ENCODE measurements around the gene GPC3. TPM values are rescaled to one million over a fixed set of nuclear protein-coding genes. Genes with fewer than 3 reads are reported as not detected.
"Not testable (repeated sequence)": the region's sequence is repeated elsewhere in the genome, so short reads cannot be mapped to it uniquely, and the experiment has no call there.

GPC3 gene
- total RNA-seq, 4 donors from 2014 or later, result 4.9 to 10.9 (median 9.2) TPM

DNA sequence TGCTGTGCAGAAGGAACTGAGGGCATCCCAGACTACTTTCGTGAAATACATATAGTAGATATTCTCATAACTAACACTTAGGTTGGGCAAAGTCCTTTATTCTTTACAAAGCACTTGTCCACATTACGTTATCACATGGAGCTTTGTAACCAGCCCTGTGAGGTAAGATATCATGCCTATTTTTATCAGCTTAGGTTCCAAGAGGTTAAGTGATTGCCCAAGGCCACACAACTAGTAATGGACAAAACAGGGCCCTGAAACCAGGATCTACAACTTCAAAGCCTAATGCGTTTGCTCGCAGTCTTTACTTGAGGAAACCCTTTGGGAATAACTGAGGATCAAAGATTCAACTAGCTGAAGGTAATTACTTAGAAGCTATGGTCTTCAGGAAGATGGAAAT lies 261.5 kb downstream of the GPC3 start:
- no peak overlapping the region for H3K27ac ChIP-seq
- H3K4me3 ChIP-seq, result no peak overlapping the region
- H3K9me3 ChIP-seq, result no peaks in the 10 kb centered on the region
- no peak for DNase-seq (ENCODE audit: low spot score in 2 of 2)
- TF ChIP-seq, protein P1, sequence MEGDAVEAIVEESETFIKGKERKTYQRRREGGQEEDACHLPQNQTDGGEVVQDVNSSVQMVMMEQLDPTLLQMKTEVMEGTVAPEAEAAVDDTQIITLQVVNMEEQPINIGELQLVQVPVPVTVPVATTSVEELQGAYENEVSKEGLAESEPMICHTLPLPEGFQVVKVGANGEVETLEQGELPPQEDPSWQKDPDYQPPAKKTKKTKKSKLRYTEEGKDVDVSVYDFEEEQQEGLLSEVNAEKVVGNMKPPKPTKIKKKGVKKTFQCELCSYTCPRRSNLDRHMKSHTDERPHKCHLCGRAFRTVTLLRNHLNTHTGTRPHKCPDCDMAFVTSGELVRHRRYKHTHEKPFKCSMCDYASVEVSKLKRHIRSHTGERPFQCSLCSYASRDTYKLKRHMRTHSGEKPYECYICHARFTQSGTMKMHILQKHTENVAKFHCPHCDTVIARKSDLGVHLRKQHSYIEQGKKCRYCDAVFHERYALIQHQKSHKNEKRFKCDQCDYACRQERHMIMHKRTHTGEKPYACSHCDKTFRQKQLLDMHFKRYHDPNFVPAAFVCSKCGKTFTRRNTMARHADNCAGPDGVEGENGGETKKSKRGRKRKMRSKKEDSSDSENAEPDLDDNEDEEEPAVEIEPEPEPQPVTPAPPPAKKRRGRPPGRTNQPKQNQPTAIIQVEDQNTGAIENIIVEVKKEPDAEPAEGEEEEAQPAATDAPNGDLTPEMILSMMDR (IDR thresholded peaks at IDR 0.05), result no peak
- TF ChIP-seq POLR2AphosphoS5 (IDR thresholded peaks at IDR 0.05), result no peak
- no peak for TF ChIP-seq EP300 (IDR thresholded peaks at IDR 0.05)
- no peak for TF ChIP-seq POLR2A (IDR thresholded peaks at IDR 0.05)
- 86% methylated on average over 4 of the region's 4 CpGs for WGBS
- no peaks in the 10 kb centered on the region for H3K27me3 ChIP-seq
- no peaks in the 10 kb centered on the region for H3K36me3 ChIP-seq
- peaks cover 2% of the 10 kb centered on the region for H3K4me1 ChIP-seq

DNA sequence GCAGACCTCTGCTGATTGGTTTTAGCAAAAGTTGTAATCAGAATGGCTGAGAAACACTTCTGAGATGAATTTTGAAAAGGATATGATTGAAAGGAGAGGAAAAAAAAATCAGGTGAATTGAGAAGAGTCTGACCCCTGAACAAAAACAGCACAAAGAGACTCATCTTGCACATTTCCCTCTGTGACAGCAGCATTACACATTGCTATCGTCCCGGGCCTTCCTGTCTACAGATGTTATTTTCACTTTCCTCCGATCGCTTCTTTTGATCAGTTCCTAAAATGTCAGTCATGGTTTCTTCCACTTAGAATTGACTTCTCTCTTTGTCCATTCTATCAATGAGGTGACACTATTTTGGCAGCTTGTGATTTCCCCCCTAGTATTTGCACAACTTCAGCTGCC lies 262.6 kb downstream of the GPC3 start:
- Histone ChIP-seq H3K9me3 (no peaks in the 10 kb centered on the region), H3K27me3 (no peaks in the 10 kb centered on the region), H3K4me1 (peaks cover 2% of the 10 kb centered on the region), H3K27ac (no peak overlapping the region), H3K4me3 (no peak overlapping the region), H3K36me3 (no peaks in the 10 kb centered on the region)
- WGBS, result 80% methylated on average over 4 of the region's 4 CpGs
- TF ChIP-seq POLR2AphosphoS5 (IDR thresholded peaks at IDR 0.05) (no peak), POLR2A (IDR thresholded peaks at IDR 0.05) (no peak), EP300 (IDR thresholded peaks at IDR 0.05) (no peak)
- TF ChIP-seq, protein P1 (IDR thresholded peaks at IDR 0.05), result no peak
- DNase-seq (ENCODE audit: low spot score in 2 of 2), result no peak

DNA sequence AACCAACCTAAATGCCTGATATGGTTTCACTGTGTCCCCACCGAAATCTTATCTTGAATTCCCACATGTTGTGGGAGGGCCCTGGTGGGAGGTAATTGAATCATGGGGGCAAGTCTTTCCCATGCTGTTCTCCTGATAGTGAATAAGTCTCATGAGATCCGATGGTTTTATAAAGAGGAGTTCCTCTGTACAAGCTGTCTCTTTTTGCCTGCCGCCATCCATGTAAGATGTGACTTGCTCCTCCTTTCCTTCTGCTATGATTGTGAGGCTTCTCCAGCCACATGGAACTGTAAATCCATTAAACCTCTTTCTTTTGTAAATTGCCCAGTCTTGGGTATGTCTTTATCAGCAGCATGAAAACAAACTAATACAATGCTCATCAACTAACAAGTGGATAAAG lies 265.1 kb downstream of the GPC3 start:
- H3K9me3 ChIP-seq; DNase-seq (ENCODE audit: low spot score in 2 of 2); H3K27me3 ChIP-seq; H3K27ac ChIP-seq; H3K4me3 ChIP-seq; H3K4me1 ChIP-seq; H3K36me3 ChIP-seq: not testable (repeated sequence)
- 90% methylated on average over 3 of the region's 3 CpGs for WGBS

GRCh38 chrX:133715715-133716114 lies 269.7 kb downstream of the GPC3 start:
- Histone ChIP-seq H3K36me3 (no peaks in the 10 kb centered on the region), H3K27me3 (no peaks in the 10 kb centered on the region), H3K4me1 (no peaks in the 10 kb centered on the region), H3K4me3 (no peak overlapping the region), H3K9me3 (no peaks in the 10 kb centered on the region), H3K27ac (no peak overlapping the region)
- no peak for DNase-seq (ENCODE audit: low spot score in 2 of 2)
- TF ChIP-seq POLR2A (IDR thresholded peaks at IDR 0.05) (no peak), POLR2AphosphoS5 (IDR thresholded peaks at IDR 0.05) (no peak), EP300 (IDR thresholded peaks at IDR 0.05) (no peak)
- TF ChIP-seq, protein P1 (IDR thresholded peaks at IDR 0.05), result no peak
- WGBS, result 81% methylated on average over 1 of the region's 1 CpG

DNA sequence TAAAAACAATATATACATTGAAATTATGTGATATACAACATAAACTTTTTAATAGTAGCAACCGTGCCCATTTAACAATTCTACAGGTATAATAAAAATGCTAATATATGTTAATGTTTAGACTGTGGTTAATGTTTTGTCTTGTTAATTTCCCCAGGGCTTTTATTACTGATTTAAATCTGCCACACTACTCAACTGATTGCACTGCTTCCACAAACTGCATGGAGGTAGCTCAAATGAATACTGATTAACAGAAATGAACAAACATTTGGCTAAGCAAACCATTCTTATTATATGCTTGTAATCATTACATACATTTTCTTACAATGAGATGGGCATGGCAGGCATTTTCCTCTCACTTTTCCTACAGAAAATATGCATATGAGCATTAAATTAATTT lies 275.9 kb downstream of the GPC3 start:
- H3K27me3 ChIP-seq, result no peaks in the 10 kb centered on the region
- no peak overlapping the region for H3K4me3 ChIP-seq
- no peak for DNase-seq (ENCODE audit: low spot score in 2 of 2)
- WGBS, result 52% methylated on average over 1 of the region's 1 CpG
- H3K4me1 ChIP-seq, result no peaks in the 10 kb centered on the region
- TF ChIP-seq, protein P1 (IDR thresholded peaks at IDR 0.05), result no peak
- TF ChIP-seq EP300 (IDR thresholded peaks at IDR 0.05) (no peak), POLR2AphosphoS5 (IDR thresholded peaks at IDR 0.05) (no peak), POLR2A (IDR thresholded peaks at IDR 0.05) (no peak)
- H3K9me3 ChIP-seq, result no peaks in the 10 kb centered on the region
- no peak overlapping the region for H3K27ac ChIP-seq
- no peaks in the 10 kb centered on the region for H3K36me3 ChIP-seq

DNA sequence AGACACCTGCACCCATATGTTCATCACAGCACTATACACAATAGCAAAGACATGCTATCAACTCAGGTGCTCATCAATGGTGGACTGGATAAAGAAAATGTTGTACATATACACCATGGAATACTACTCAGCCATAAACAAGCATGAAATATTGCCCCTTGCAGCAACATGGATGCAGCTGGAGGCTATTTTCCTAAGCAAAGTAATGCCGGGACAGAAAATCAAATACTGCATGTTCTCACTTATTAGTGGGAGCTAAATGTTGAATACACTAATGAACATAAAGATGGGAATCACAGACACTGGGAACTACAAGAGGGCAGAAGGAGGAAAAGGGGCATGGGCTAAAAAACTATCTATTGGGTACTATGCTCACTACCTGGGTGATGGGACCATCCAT lies 278.5 kb downstream of the GPC3 start:
- Histone ChIP-seq H3K9me3 (no peaks in the 10 kb centered on the region), H3K27ac (no peak overlapping the region), H3K36me3 (no peaks in the 10 kb centered on the region), H3K27me3 (no peaks in the 10 kb centered on the region), H3K4me1 (no peaks in the 10 kb centered on the region), H3K4me3 (no peak overlapping the region)
- no peak for TF ChIP-seq EP300 (IDR thresholded peaks at IDR 0.05)
- TF ChIP-seq POLR2AphosphoS5 (IDR thresholded peaks at IDR 0.05), result no peak
- TF ChIP-seq, protein P1 (IDR thresholded peaks at IDR 0.05), result no peak
- no peak for TF ChIP-seq POLR2A (IDR thresholded peaks at IDR 0.05)
- no peak for DNase-seq (ENCODE audit: low spot score in 2 of 2)
- whole genome bisulfite sequencing, result 96% methylated on average over 1 of the region's 1 CpG

Measured in suprapubic skin (tissue), 4 donors.